DOHH2 (cell line): ENCODE data around the gene SNCB.

Experiments used
- H3F3A ChIP-seq: fragments of 200-600 bp; sonication (generic), shearing (Covaris generic); 2 replicates; pipeline ENCODE4 v1.6.0; 2016; ENCODE audit warnings: antibody characterized with exemption, mild to moderate bottlenecking; ENCODE audit not compliant: control insufficient read depth, insufficient read depth
- H3K27ac ChIP-seq: fragments of 200-600 bp; sonication (generic); 2 replicates; pipeline ENCODE4 v1.5.1; 2014; ENCODE audit warnings: low read depth, mild to moderate bottlenecking, low read length, moderate library complexity
- H3K27me3 ChIP-seq: fragments of 200-600 bp; sonication (generic); 2 replicates; pipeline ENCODE4 v1.6.1; 2014; ENCODE audit warnings: mild to moderate bottlenecking, low read length, mixed read lengths; ENCODE audit not compliant: control insufficient read depth
- H3K36me3 ChIP-seq: fragments of 200-600 bp; sonication (generic); 2 replicates; pipeline ENCODE4 v1.6.1; 2014; ENCODE audit warnings: mild to moderate bottlenecking, low read length, moderate library complexity, mixed read lengths; ENCODE audit not compliant: control insufficient read depth
- H3K4me1 ChIP-seq: fragments of 200-600 bp; sonication (generic); 2 replicates; pipeline ENCODE4 v1.6.1; 2014; ENCODE audit warnings: mild to moderate bottlenecking, low read length, mixed read lengths; ENCODE audit not compliant: control insufficient read depth
- H3K4me2 ChIP-seq: fragments of 200-600 bp; sonication (generic); 2 replicates; pipeline ENCODE4 v1.6.0; 2014; ENCODE audit warnings: mild to moderate bottlenecking, low read length, moderate library complexity
- H3K4me3 ChIP-seq: fragments of 200-600 bp; sonication (generic); 2 replicates; pipeline ENCODE4 v1.5.1; 2014; ENCODE audit warnings: mild to moderate bottlenecking, low read length, mixed read lengths
- H3K79me2 ChIP-seq: fragments of 200-600 bp; sonication (generic); 2 replicates; pipeline ENCODE4 v1.6.1; 2014; ENCODE audit warnings: mild to moderate bottlenecking, low read length, mixed read lengths; ENCODE audit not compliant: control insufficient read depth
- H3K9me2 ChIP-seq: fragments of 200-600 bp; sonication (generic); replicated peaks from 2 replicates; pipeline ENCODE4 v1.6.1; 2014; ENCODE audit warnings: mild to moderate bottlenecking, low read length, mixed read lengths; ENCODE audit not compliant: control insufficient read depth
- H3K9me3 ChIP-seq: fragments of 200-600 bp; sonication (generic); 2 replicates; pipeline ENCODE4 v1.6.1; 2014; ENCODE audit warnings: antibody characterized with exemption, low read length, mixed read lengths; ENCODE audit not compliant: control insufficient read depth, insufficient read depth
- H4K20me1 ChIP-seq: fragments of 200-600 bp; sonication (generic); 2 replicates; pipeline ENCODE4 v1.6.0; 2014; ENCODE audit warnings: low read depth, mild to moderate bottlenecking, antibody characterized with exemption, low read length, moderate library complexity; ENCODE audit not compliant: control insufficient read depth, insufficient read depth
- CTCF ChIP-seq: fragments of 200-600 bp; sonication (generic); IDR thresholded peaks from one replicate; pipeline ENCODE4 v1.5.1; 2014; ENCODE audit warnings: antibody characterized with exemption, mild to moderate bottlenecking, low read depth, low read length; ENCODE audit not compliant: poor library complexity, severe bottlenecking
- EZH2phosphoT487 ChIP-seq: fragments of 200-600 bp; sonication (generic); IDR thresholded peaks from 2 replicates; pipeline ENCODE4 v1.6.1; 2017; ENCODE audit warnings: borderline replicate concordance, mild to moderate bottlenecking, antibody characterized with exemption, low read length, moderate library complexity, mixed read lengths

SNCB gene

GRCh38 chr5:176608142-176608705 lies 22.1 kb downstream of the SNCB start:
- no peak overlapping the region for H3K27ac ChIP-seq

GRCh38 chr5:176606875-176607274 lies 23.5 kb downstream of the SNCB start:
- Histone ChIP-seq H3K27ac (no peak overlapping the region), H3F3A (peaks cover 4% of the 10 kb centered on the region; the same call in 1 of the 2 replicates), H3K4me1 (peaks cover 14% of the 10 kb centered on the region), H4K20me1 (peaks cover 8% of the 10 kb centered on the region), H3K79me2 (peaks cover 31% of the 10 kb centered on the region), H3K9me3 (no peaks in the 10 kb centered on the region), H3K9me2 (no peaks in the 10 kb centered on the region), H3K4me3 (no peak overlapping the region), H3K36me3 (no peaks in the 10 kb centered on the region; the same call in 1 of the 2 replicates), H3K27me3 (peaks cover 5% of the 10 kb centered on the region; the same call in 1 of the 2 replicates), H3K4me2 (no peak overlapping the region)
- TF ChIP-seq CTCF (no peak), EZH2phosphoT487 (no peak)

More at GRCh38 chr5:176608142-176608705, 22.1 kb downstream of the SNCB start:
- H3F3A ChIP-seq, result peaks cover 4% of the 10 kb centered on the region; the same call in 1 of the 2 replicates
- H3K4me2 ChIP-seq, result peak overlapping the region; percentile 86; the same call in 1 of the 2 replicates
- TF ChIP-seq EZH2phosphoT487 (no peak), CTCF (no peak)
- no peaks in the 10 kb centered on the region; the same call in 1 of the 2 replicates for H3K36me3 ChIP-seq
- H4K20me1 ChIP-seq, result peaks cover 8% of the 10 kb centered on the region
- H3K9me2 ChIP-seq, result no peaks in the 10 kb centered on the region
- peaks cover 14% of the 10 kb centered on the region for H3K4me1 ChIP-seq
- H3K79me2 ChIP-seq, result peaks cover 31% of the 10 kb centered on the region
- peaks cover 13% of the 10 kb centered on the region for H3K27me3 ChIP-seq
- H3K4me3 ChIP-seq, result no peak overlapping the region
- no peaks in the 10 kb centered on the region for H3K9me3 ChIP-seq

GRCh38 chr5:176606032-176606431 lies 24.3 kb downstream of the SNCB start:
- Histone ChIP-seq H3K27ac (no peak overlapping the region), H3K4me2 (no peak overlapping the region), H3K4me1 (peaks cover 14% of the 10 kb centered on the region), H3K9me3 (no peaks in the 10 kb centered on the region), H3K79me2 (peaks cover 31% of the 10 kb centered on the region), H3K27me3 (no peaks in the 10 kb centered on the region), H3K9me2 (no peaks in the 10 kb centered on the region), H3K4me3 (no peak overlapping the region), H4K20me1 (peaks cover 8% of the 10 kb centered on the region), H3F3A (peaks cover 4% of the 10 kb centered on the region; the same call in 1 of the 2 replicates), H3K36me3 (no peaks in the 10 kb centered on the region; the same call in 1 of the 2 replicates)
- no peak for TF ChIP-seq EZH2phosphoT487
- no peak for TF ChIP-seq CTCF
